ENCODE data around the gene MYADML2. TPM values are rescaled to one million over a fixed set of nuclear protein-coding genes. Genes with fewer than 3 reads are reported as not detected.

Gene MYADML2
- total and polyA plus RNA-seq, 11 donors = 0.19 to 11.2 (median 3.9) TPM

DNA sequence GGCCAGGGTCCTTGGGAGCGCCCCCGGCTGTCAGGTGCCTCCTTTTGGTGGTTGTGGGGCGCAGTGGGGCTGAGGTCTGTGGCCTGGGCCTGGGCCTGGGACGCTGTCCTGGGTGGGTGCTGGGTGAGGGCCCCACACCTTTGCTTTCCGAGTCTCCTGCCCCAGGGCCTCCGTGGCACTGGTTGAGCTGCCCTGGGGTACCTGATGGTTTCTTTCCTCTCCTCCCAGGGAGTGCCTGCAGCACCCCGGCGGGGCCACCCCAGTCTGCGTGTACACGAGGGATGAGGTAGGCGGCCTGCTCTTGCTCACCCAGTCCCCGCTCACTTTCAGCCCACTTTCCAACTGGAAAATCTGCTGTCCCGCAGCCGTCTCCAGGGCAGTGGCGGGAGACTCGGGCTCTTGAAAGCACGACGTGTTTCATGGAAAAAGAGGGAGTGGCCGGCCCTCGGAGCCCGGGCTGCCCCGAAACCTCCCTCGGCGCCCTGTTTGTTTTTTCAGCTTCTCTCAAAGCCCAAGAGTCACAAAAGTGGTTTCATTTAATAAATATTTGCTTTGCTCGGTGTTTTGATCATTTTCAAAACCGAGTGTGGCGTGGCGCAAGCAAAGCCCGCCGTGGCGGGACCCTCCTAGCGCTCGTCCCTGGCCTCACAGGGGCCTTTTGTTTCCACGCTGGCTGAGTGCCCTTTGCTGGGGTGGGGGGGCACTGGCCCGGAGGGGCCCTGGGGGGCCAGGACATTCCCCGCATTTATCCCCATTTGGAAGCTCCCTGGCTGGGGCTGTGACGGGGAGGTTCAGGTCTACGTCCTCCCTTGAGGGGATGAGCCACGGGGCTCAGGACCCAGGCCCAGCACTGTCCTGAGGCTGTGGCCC lies 47.8 kb upstream of the MYADML2 start:
- no peak overlapping the region for H3K27ac ChIP-seq
- intact Hi-C loops (cut with DNase I) = no loop called here
- H3K4me1 ChIP-seq = peaks cover 0 to 26% (median 14%) of the 10 kb centered on the region in 12 donors
- TF ChIP-seq, protein P1, sequence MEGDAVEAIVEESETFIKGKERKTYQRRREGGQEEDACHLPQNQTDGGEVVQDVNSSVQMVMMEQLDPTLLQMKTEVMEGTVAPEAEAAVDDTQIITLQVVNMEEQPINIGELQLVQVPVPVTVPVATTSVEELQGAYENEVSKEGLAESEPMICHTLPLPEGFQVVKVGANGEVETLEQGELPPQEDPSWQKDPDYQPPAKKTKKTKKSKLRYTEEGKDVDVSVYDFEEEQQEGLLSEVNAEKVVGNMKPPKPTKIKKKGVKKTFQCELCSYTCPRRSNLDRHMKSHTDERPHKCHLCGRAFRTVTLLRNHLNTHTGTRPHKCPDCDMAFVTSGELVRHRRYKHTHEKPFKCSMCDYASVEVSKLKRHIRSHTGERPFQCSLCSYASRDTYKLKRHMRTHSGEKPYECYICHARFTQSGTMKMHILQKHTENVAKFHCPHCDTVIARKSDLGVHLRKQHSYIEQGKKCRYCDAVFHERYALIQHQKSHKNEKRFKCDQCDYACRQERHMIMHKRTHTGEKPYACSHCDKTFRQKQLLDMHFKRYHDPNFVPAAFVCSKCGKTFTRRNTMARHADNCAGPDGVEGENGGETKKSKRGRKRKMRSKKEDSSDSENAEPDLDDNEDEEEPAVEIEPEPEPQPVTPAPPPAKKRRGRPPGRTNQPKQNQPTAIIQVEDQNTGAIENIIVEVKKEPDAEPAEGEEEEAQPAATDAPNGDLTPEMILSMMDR (IDR thresholded peaks at IDR 0.05) = no peak
- TF ChIP-seq POLR2A (IDR thresholded peaks at IDR 0.05) = no peak
- ATAC-seq = no peak
- peaks cover 0 to 18% (median 6%) of the 10 kb centered on the region in 9 donors for H3K36me3 ChIP-seq
- DNase-seq = peak in 1 of 5 donors; percentile 58
- no peaks in the 10 kb centered on the region for H3K9me3 ChIP-seq
- H3K27me3 ChIP-seq = no peaks in the 10 kb centered on the region
- H3K4me3 ChIP-seq = no peak overlapping the region
- 91 to 94% (median 93%) methylated on average over 27 to 39 of the region's 39 CpGs for WGBS, 4 donors

DNA sequence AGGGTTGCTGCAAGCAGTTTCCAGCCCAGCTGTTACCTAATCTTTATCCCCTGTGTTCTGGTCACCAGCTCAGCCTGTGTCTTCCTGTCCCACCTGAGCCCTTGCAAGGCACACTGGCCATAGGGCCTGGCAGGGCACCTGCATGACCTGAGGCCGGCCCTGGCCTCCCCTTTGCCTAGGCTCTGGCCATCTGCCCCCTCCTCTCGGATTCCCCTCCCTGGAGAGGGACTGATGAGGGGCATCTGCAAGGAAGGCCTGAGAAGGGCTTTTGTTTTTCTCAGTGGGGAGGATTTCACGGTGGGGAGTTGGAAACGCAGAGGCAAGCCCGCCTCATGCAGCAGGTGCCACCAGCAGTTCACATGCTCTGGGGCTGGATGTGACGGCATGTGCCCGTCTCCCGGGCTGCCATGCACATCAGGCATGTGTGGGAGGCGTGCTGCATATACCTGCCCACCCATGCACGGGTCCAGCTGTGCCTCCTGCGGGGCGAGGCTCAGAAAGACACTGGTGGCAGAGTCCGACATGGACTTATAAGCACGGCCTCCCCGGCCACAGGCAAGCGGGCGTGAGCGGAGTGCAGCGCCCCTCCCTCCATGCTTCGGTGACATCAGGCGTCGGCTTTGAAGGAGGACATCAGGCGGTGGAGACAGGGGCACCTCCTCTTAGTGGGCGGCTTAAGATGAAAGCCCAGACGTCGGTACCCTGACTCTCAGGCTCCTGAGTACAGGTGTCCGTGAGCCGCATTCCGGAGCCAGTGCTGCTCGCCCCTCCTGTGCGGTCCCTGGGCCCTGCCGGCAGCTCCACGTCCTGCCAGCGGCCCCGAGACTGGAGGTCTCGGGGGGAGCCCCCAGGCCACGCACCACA lies 46.9 kb upstream of the MYADML2 start:
- WGBS, 4 donors = 91 to 96% (median 94%) methylated on average over 20 to 37 of the region's 37 CpGs
- DNase-seq (peak in 1 of 5 donors; percentile 51), ATAC-seq (no peak)
- no peak overlapping the region for H3K27ac ChIP-seq
- H3K36me3 ChIP-seq = peaks cover 0 to 26% (median 6%) of the 10 kb centered on the region in 9 donors
- TF ChIP-seq POLR2A (IDR thresholded peaks at IDR 0.05) = no peak
- TF ChIP-seq, protein P1 (IDR thresholded peaks at IDR 0.05) = no peak
- H3K4me3 ChIP-seq = no peak overlapping the region
- peaks cover 0 to 26% (median 14%) of the 10 kb centered on the region in 12 donors for H3K4me1 ChIP-seq
- H3K9me3 ChIP-seq = no peaks in the 10 kb centered on the region
- intact Hi-C loops (cut with DNase I) = no loop called here
- no peaks in the 10 kb centered on the region for H3K27me3 ChIP-seq

DNA sequence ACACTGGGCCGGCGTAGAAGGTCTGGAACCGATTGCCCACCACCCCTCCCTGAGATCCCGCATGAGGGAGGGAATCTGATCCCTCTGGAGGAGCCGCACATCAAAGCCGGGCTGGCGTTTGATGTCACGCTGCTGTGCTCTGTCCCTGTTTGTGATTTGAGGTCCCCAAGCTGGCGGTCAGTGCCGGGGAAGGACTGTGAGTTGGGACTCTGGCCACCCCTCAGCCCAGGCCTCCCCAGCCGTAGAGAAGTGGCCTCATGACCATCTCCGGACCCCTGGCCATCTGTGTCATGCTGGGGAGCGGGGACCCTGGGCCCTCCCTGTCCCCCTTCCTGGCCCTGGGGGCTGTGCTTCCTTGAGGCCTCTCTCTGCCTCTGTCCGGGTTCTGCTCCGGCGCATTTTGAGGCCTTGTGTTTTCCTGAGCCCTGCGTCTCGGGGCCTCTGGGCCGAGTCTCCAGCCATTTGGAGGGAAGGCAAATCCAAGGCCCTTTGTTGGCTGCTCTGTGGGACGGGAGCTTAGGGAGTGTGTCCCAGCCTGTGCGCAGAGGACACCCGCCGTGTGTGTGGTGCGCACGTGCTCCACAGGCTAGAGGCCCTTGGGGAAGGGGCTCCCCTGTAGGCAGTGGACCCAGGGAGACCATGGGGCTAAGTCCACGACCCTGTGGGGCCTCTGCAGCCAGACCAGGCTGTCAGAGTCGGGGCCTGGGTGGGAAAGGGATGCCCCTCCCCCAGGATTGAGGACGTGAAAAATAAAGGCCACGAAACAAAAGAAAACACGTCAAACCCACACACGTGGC lies 45.5 kb upstream of the MYADML2 start:
- WGBS, 4 donors = 75 to 91% (median 78%) methylated on average over 9 to 31 of the region's 31 CpGs
- no peak for TF ChIP-seq POLR2A (IDR thresholded peaks at IDR 0.05)
- TF ChIP-seq, protein P1 (IDR thresholded peaks at IDR 0.05) = no peak
- peaks cover 0 to 27% (median 6%) of the 10 kb centered on the region in 9 donors for H3K36me3 ChIP-seq
- no peaks in the 10 kb centered on the region for H3K27me3 ChIP-seq
- peaks cover 0 to 26% (median 14%) of the 10 kb centered on the region in 12 donors for H3K4me1 ChIP-seq
- peak overlapping the region in 6 of 12 donors; percentile 8 to 37 (median 29) for H3K4me3 ChIP-seq
- ATAC-seq (peak in 3 of 4 donors; percentile 1 to 10 (median 2)), DNase-seq (no peak)
- H3K9me3 ChIP-seq = no peaks in the 10 kb centered on the region
- peak overlapping the region; percentile 42 to 86 (median 78) for H3K27ac ChIP-seq
- intact Hi-C loops (cut with DNase I) = no loop called here
